LNCaP clone FGC (cell line): Measurements from ENCODE around the gene RAP1GAP2.

ENCODE experiments used
- DNase-seq: peaks from one replicate; pipeline ENCODE4 v3.0.0-alpha.2; 2011; ENCODE audit warnings: low read depth
- H3K4me3 ChIP-seq: 2 replicates; pipeline ENCODE4 v1.5.1; 2011; ENCODE audit warnings: mild to moderate bottlenecking, low read depth, low read length, control low read depth
- TF ChIP-seq, protein P1 (sequence below): IDR thresholded peaks from 2 replicates; pipeline ENCODE4 v1.5.1; 2012; ENCODE audit warnings: mild to moderate bottlenecking; ENCODE audit not compliant: control insufficient read depth, insufficient read depth; ENCODE audit errors: extremely low read depth

Gene RAP1GAP2

DNA sequence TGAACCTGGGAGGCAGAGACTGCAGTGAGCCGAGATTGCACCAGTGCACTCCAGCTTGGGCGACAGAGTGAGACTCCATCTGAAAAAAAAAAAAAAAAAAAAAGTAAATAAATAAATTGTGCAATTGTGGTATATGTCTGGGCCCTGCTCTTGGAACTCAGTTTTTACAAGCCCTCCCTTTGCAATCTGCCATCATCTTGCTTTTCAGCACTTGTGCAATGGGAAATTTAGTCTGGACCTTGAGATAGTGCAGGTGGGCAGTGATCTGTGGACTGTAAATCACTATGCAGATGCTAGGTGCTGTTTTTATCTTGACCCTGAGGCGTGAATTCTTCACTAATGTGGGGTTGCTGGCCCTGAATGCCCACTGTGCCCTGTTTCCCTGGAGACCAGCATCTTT, 6.5 kb upstream of the RAP1GAP2 start:
- DNase-seq = no peak
- no peak overlapping the region for H3K4me3 ChIP-seq
- TF ChIP-seq, protein P1, sequence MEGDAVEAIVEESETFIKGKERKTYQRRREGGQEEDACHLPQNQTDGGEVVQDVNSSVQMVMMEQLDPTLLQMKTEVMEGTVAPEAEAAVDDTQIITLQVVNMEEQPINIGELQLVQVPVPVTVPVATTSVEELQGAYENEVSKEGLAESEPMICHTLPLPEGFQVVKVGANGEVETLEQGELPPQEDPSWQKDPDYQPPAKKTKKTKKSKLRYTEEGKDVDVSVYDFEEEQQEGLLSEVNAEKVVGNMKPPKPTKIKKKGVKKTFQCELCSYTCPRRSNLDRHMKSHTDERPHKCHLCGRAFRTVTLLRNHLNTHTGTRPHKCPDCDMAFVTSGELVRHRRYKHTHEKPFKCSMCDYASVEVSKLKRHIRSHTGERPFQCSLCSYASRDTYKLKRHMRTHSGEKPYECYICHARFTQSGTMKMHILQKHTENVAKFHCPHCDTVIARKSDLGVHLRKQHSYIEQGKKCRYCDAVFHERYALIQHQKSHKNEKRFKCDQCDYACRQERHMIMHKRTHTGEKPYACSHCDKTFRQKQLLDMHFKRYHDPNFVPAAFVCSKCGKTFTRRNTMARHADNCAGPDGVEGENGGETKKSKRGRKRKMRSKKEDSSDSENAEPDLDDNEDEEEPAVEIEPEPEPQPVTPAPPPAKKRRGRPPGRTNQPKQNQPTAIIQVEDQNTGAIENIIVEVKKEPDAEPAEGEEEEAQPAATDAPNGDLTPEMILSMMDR = no peak

DNA sequence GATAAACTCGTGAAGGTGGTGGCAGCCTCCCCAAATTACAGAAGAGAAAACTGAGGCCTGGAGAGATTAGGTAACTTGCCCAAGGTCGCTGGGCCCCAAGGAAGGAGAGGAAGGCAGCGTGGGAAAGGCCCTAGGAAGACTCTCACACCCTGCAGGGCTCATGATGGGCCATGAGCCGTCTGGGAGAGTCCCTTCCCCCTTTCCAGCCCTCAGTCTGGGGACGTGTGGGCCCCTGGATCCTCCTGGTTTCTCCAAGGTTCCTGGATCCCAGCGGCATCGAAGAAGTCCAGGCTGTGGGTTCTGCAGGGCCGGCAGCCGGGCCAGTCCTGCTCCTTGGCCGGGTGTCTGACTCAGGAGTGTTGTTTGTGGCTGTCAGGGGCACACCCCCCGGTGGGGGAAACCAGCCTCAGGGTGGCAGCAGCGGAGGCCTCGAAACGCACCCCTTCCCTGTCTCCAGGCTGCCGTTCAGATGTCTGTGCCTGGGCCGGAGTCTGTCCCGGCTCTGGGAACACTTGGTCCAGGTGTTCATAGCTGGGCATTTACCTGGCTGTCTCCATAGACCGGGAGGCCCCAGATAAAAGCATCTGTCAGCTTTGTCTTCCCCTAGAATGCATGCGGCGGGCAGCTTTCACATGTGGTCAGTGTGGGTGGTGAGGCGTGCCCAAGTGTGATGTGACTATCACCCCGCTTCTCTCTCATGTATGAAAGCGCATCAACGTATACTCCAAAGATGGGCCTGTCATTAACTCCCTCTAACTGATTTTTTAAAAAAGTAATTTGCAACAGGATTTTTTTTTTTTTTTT, 3.7 kb upstream of the RAP1GAP2 start:
- TF ChIP-seq, protein P1 = no peak
- H3K4me3 ChIP-seq = no peak overlapping the region
- no peak for DNase-seq

DNA sequence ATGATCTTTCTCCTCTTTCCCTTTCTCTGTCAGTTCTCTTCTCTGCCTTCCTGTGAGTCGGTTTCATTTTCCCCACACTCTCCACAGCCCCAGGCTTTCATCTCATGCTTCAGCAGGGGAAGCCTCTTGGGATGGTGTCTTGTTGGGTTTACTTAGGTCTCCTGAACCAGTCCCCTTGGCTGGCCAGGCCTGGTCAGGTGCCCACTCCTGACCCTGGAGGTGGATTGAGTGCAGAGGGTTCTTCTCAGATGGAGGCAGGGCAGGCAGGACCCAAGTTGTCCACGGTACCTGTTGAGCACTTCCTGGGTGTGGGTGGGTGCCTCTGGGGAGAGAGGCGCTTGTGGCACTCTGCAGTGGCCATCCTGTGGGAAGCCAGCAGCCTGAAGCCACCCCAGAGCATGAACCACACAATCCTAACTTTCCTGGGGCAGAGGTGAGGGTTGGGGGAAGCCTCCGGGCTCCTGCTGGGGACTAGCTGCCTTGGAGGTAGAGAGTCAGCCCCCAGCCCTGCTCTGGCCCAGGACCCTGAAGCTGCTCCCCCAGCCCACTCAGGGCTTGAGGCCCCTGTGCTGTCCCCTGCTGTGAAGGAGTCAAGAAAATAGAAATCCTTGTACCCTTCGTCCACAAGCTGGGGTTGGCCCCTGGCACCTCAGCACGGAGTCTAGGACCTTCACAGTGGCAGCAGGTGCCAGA, 2.0 kb upstream of the RAP1GAP2 start:
- TF ChIP-seq, protein P1 = no peak
- DNase-seq = no peak
- H3K4me3 ChIP-seq = no peak overlapping the region

DNA sequence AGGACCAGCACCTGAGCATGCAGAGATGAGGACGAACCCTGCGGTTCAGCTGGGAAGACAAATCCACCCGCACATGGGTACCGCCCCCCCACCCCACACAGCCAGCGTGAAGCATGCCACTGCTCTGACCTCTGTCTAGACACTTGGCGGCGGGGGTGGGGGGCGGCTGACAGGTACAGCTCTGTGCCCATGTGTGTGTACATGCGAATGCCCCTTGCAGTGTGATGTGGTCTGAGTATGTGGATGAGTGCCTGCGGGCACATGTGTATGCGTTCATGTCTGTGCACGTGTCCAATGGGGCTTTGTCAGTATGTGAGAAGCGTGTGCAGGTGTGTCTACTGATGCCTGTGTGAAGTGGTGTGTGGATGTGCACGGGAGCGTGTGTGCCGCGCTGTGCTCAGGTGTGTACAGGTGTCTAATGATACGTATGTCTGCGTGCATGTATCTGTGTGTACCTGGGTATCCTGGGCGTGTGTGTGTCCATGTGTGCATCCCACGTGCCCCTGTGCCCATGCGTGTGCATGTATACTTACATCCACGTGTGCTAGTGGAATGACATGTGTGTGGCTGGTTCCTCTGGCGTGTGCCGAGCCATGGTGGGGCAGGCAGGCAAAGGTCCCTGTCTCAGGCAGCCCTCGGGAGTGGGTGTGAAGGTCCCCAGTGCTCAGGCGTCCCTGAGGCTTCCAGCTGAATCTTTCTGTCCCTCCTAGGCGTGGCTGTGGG, 636 bp upstream of the RAP1GAP2 start:
- TF ChIP-seq, protein P1 = no peak
- no peak overlapping the region for H3K4me3 ChIP-seq
- no peak for DNase-seq

DNA sequence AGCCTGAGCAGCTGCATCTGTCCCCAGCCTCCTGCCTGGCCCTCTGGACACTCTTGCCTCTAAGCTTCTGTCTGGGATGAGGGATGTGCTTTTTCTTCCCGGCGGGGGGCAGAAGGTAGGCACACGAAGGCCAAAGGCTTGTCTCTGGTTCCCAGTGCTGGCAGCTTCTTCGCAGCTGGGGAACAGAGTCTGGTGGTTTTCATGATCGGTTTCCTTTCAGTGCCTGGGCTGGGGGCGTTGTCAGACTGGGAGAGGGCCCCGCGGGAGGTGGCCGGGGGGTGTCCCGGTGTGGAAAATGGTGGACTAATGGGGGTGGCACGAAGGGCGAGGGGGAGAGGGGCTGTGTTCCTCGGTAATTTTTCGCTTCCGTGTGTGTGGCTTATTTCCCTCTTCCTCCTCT, 988 bp downstream of the RAP1GAP2 start:
- TF ChIP-seq, protein P1 = no peak
- H3K4me3 ChIP-seq = no peak overlapping the region

DNA sequence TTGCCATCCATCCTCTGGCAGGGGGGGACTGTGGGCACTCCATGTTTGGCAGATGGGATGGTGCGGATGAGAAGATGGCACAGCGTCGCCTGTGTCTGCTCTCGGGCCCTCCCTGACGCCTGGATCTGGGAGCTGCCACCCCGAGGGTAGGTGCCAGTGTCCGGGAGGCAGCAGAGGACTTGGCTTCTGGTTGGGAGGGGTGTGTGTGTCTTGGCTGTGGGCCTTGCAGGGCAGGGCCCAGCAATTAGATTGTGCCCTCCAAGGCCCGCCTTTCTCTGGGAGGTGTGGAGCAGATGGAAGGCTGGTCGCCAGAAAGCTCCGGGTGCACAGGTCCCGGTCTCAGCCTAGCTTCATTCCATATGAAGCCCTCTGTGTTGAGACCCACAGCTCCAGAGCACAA, 1.4 kb downstream of the RAP1GAP2 start:
- TF ChIP-seq, protein P1 = no peak
- H3K4me3 ChIP-seq = no peak overlapping the region
- DNase-seq = peak; percentile 13

More for the DNA sequence above, 988 bp downstream of the RAP1GAP2 start:
- DNase-seq = no peak
